SK-N-SH (cell line): ENCODE measurements around the gene ZFP57. TPM values are rescaled to one million over a fixed set of nuclear protein-coding genes. Genes with fewer than 3 reads are reported as not detected.

ENCODE experiments used
- CTCF ChIA-PET: fragments of 300-600, 350-600 bp; formaldehyde crosslinking; extraction: SDS; loops from one replicate; lab custom pipeline; 2021; lab: Yijun Ruan, JAX
- POLR2A ChIA-PET: fragments of 350-600 bp; sonication (Branson Sonifier 250); formaldehyde crosslinking; extraction: SDS; loops from one replicate; lab custom pipeline; 2020; ENCODE audit warnings: antibody characterized with exemption, inconsistent platforms; lab: Yijun Ruan, JAX
- DNase-seq: peaks from one replicate; pipeline ENCODE4 v3.0.0; 2012
- H2AFZ ChIP-seq: fragments of 200-600 bp; sonication (generic); 2 replicates; pipeline ENCODE4 v1.8.1; 2016; ENCODE audit warnings: antibody characterized with exemption, mild to moderate bottlenecking, low read depth
- H3F3A ChIP-seq: fragments of 200-600 bp; sonication (generic); replicated peaks from 2 replicates; pipeline ENCODE3; 2016; ENCODE audit warnings: antibody characterized with exemption, mild to moderate bottlenecking; ENCODE audit not compliant: insufficient read depth
- H3K27ac ChIP-seq, 2 experiments: fragments of 200-500 bp in 1 of 2; fragments of 200-600 bp in 1 of 2; sonication (Bioruptor generic) in 1 of 2; sonication (generic), shearing (Covaris generic) in 1 of 2; 2 replicates each; pipeline versions ENCODE4 v1.5.1 to v1.6.1; 2014 to 2016; ENCODE audit warnings: low read depth in 2 of 2, inconsistent platforms in 1 of 2, low read length in 1 of 2, mild to moderate bottlenecking in 1 of 2, mixed read lengths in 1 of 2
- H3K27me3 ChIP-seq: fragments of 200-600 bp; sonication (generic), shearing (Covaris generic); 2 replicates; pipeline ENCODE4 v1.6.1; 2016; ENCODE audit warnings: mixed run types; ENCODE audit not compliant: insufficient read depth
- H3K36me3 ChIP-seq, 2 experiments: fragments of 200-500 bp in 1 of 2; fragments of 200-600 bp in 1 of 2; sonication (Bioruptor generic) in 1 of 2; sonication (generic) in 1 of 2; replicated peaks in 1 of 2; 2 replicates each; pipeline versions ENCODE3 to v1.5.1; 2014 to 2016; ENCODE audit warnings: low read length in 1 of 2, mild to moderate bottlenecking in 1 of 2; ENCODE audit not compliant: insufficient read depth in 2 of 2, control insufficient read depth in 1 of 2
- H3K4me1 ChIP-seq, 2 experiments: fragments of 200-500 bp in 1 of 2; fragments of 200-600 bp in 1 of 2; sonication (Bioruptor generic) in 1 of 2; sonication (generic), shearing (Covaris generic) in 1 of 2; 2 replicates each; pipeline versions ENCODE4 v1.5.1 to v1.6.1; 2014 to 2016; ENCODE audit warnings: low read depth in 1 of 2, low read length in 1 of 2, mixed run types in 1 of 2; ENCODE audit not compliant: insufficient read depth in 2 of 2, control insufficient read depth in 1 of 2
- H3K4me2 ChIP-seq: fragments of 200-600 bp; sonication (generic), shearing (Covaris generic); 2 replicates; pipeline ENCODE4 v1.6.1; 2017; ENCODE audit warnings: mixed run types
- H3K4me3 ChIP-seq, 2 experiments: fragments of 200-500 bp in 1 of 2; fragments of 200-600 bp in 1 of 2; sonication (Bioruptor generic) in 1 of 2; sonication (generic), shearing (Covaris generic) in 1 of 2; 2 replicates each; pipeline versions ENCODE4 v1.5.1 to v1.8.1; 2014 to 2016; ENCODE audit warnings: low read depth in 2 of 2, inconsistent platforms in 1 of 2, low read length in 1 of 2, mild to moderate bottlenecking in 1 of 2, mixed read lengths in 1 of 2, moderate library complexity in 1 of 2
- H3K79me2 ChIP-seq: fragments of 200-600 bp; sonication (generic); 2 replicates; pipeline ENCODE4 v1.8.1; 2017; ENCODE audit warnings: mild to moderate bottlenecking; ENCODE audit not compliant: insufficient read depth
- H3K9ac ChIP-seq: fragments of 200-600 bp; sonication (generic); 2 replicates; pipeline ENCODE4 v1.6.1; 2017; ENCODE audit warnings: mixed run types
- H3K9me2 ChIP-seq: fragments of 200-600 bp; sonication (generic); 2 replicates; pipeline ENCODE4 v1.6.1; 2017; ENCODE audit warnings: mixed run types
- H3K9me3 ChIP-seq: fragments of 200-600 bp; sonication (generic); 2 replicates; pipeline ENCODE4 v1.6.1; 2017; ENCODE audit warnings: mixed run types, mild to moderate bottlenecking, moderate library complexity
- H4K20me1 ChIP-seq: fragments of 200-600 bp; sonication (generic); 2 replicates; pipeline ENCODE4 v1.6.1; 2017; ENCODE audit warnings: mild to moderate bottlenecking, mixed run types; ENCODE audit not compliant: insufficient read depth
- GABPA ChIP-seq: IDR thresholded peaks from 2 replicates; pipeline ENCODE4 v1.4.0; 2012; ENCODE audit warnings: low read depth, mild to moderate bottlenecking
- GATA2 ChIP-seq: sonication (generic); formaldehyde crosslinking; IDR thresholded peaks from 2 replicates; pipeline ENCODE4 v1.5.0; 2020; ENCODE audit warnings: mild to moderate bottlenecking, missing genetic modification reagents
- JUND ChIP-seq: IDR thresholded peaks from 2 replicates; pipeline ENCODE4 v1.4.0; 2012
- MEF2A ChIP-seq: IDR thresholded peaks from 2 replicates; pipeline ENCODE4 v1.4.0; 2012; ENCODE audit warnings: low read depth, borderline replicate concordance
- NRF1 ChIP-seq: IDR thresholded peaks from 2 replicates; pipeline ENCODE4 v1.6.1; 2012; ENCODE audit warnings: low read depth, mild to moderate bottlenecking, low read length
- RAD21 ChIP-seq: IDR thresholded peaks from 2 replicates; pipeline ENCODE4 v1.6.1; 2012; ENCODE audit warnings: mild to moderate bottlenecking, low read length
- RXRA ChIP-seq: IDR thresholded peaks from 2 replicates; pipeline ENCODE4 v1.4.0; 2012; ENCODE audit warnings: low read depth, mild to moderate bottlenecking, borderline replicate concordance
- YY1 ChIP-seq: IDR thresholded peaks from 2 replicates; pipeline ENCODE4 v1.4.0; 2012; ENCODE audit warnings: low read depth, mild to moderate bottlenecking
- WGBS: methylation state at CpG from one replicate; pipeline ENCODE4 v1.1.6; 2017; ENCODE audit warnings: low lambda C conversion rate; 5-methylcytosine and 5-hydroxymethylcytosine counted together
- polyA plus RNA-seq, 3 experiments: library from polyadenylated mRNA; depleted of rRNA; stranded (reverse); fragments of >200 nt; gene quantifications; 2 replicates each; pipeline ENCODE4 v1.2.3, GENCODE V29; 2012
- TF ChIP-seq, protein P1 (sequence below): fragments of 150-350 bp; IDR thresholded peaks from 2 replicates; pipeline ENCODE4 v1.6.1; 2017; ENCODE audit warnings: antibody characterized with exemption, low read length, low read depth, borderline replicate concordance
- TF ChIP-seq, protein P2 (sequence below): IDR thresholded peaks from 2 replicates; pipeline ENCODE4 v1.6.1; 2012; ENCODE audit warnings: mild to moderate bottlenecking, low read depth, low read length, moderate library complexity
- TF ChIP-seq, protein P3 (sequence below): fragments of 150-350 bp; IDR thresholded peaks from 2 replicates; pipeline ENCODE4 v1.6.1; 2016; ENCODE audit warnings: mild to moderate bottlenecking, low read depth, low read length
- TF ChIP-seq, protein P4 (sequence below): fragments of 200-600 bp; sonication (generic); IDR thresholded peaks from 2 replicates; pipeline ENCODE4 v1.6.1; 2017; ENCODE audit warnings: antibody characterized with exemption, mild to moderate bottlenecking, moderate library complexity
- TF ChIP-seq, protein P5 (sequence below): IDR thresholded peaks from 2 replicates; pipeline ENCODE4 v1.4.0; 2012; ENCODE audit warnings: low read depth, borderline replicate concordance

The ZFP57 gene
- polyA plus RNA-seq, 1 of the 3 experiments (the other 2 are of a cell fraction), result not detected

DNA sequence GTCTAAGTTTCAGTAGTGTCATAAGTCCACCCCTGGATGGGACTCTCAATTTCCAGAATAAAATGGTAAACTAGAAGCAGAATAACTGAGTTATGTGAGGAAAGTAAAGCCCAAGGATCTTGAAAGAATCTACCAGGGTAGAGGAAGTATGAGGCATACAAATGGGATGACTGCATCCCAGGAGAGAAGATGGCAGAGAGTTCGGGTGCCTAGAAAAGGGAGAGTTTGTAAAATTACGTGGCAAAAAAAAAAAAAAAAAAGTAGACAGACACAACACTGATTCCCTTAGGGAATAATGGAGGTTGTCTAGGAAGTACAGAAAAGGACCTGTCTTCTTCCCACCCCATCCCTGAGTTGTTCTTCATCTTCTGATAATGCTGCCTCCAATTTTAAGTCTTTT is 51.4 kb downstream of the ZFP57 start:
- no peak for DNase-seq
- Histone ChIP-seq H3K4me1 (peaks cover 16 to 20% of the 10 kb centered on the region in 2 experiments; a peak in 2 of 4 replicates), H3K27ac (no peak overlapping the region), H3K36me3 (no peaks in the 10 kb centered on the region), H3K4me3 (no peak overlapping the region; a peak in 1 of 4 replicates), H3F3A (peaks cover 4% of the 10 kb centered on the region), H3K27me3 (no peaks in the 10 kb centered on the region), H3K4me2 (peak overlapping the region; percentile 99), H3K9ac (no peak overlapping the region), H2AFZ (no peak overlapping the region), H3K9me2 (no peaks in the 10 kb centered on the region), H4K20me1 (no peaks in the 10 kb centered on the region), H3K79me2 (peaks cover 14% of the 10 kb centered on the region; the same call in 1 of the 2 replicates), H3K9me3 (no peaks in the 10 kb centered on the region)
- TF ChIP-seq GABPA, result no peak
- TF ChIP-seq YY1, result no peak
- POLR2A ChIA-PET, result no interaction called here
- CTCF ChIA-PET, result interaction anchor here (1.2 to 7.6 kb wide), 7 partner anchors 14 to 706 kb away, joined by 3 to 79 read pairs (median 5); partner anchors contain the start of gene TRIM27
- WGBS, result 92% methylated on average over 2 of the region's 2 CpGs

DNA sequence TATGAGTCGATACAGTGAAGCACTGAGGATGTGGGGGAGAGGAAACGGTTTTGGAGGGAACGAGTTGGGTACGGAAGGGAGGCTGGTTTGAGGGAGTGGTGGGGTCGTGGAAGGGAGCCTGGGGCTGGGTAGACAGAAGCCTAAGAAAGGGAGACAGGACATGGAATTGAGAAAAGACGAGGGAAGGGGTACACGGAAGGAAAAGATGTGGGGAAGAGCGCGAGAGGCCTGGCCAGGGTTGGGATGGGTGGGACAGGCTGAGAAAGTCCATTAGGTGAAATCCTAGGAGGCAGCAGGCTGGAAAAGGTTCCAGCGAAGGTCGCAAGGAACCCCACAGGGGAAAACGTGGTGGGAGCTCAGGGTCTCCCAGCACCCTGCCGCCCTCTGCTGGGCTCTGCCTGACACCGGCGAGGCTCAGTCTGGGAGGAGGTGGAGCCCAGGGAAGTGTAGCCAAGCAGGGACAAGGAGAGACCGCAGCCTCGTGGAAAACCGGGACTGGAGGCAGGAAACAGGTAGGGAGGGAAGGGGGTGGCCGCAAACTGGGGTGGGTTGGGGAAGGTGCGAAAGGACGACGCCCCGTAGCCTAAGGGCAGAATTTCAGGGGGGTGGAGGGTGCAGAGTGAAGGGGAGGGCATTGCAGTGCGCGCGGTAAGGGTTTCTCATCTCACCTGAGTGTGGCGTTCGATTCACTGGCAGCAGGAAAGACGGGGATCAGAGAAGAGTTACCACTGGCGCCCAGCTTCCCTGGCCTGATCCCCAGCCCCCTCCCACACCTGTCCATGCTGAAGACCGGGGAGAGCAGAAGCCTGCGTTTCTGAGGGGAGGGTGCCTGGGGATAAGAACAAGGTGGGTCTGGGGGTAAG is 52.3 kb downstream of the ZFP57 start:
- Histone ChIP-seq H3K4me3 (peak overlapping the region; percentile 54 to 74), H3F3A (peaks cover 4% of the 10 kb centered on the region), H3K27ac (peak overlapping the region; percentile 50 to 74; a peak in 3 of 4 replicates), H2AFZ (peak overlapping the region; percentile 82), H4K20me1 (no peaks in the 10 kb centered on the region), H3K4me1 (peaks cover 16 to 20% of the 10 kb centered on the region in 2 experiments; a peak in 2 of 4 replicates), H3K27me3 (no peaks in the 10 kb centered on the region), H3K36me3 (peaks cover 0 to 5% of the 10 kb centered on the region in 2 experiments), H3K9me3 (no peaks in the 10 kb centered on the region), H3K4me2 (peak overlapping the region; percentile 99), H3K9me2 (no peaks in the 10 kb centered on the region), H3K79me2 (peaks cover 14% of the 10 kb centered on the region; the same call in 1 of the 2 replicates), H3K9ac (peak overlapping the region; percentile 66)
- ChIA-PET POLR2A (interaction anchor here (1.1 kb wide), 1 partner anchor 17 kb away, joined by 5 read pairs; no protein-coding TSS in a partner anchor), CTCF (interaction anchor here (0.6 to 7.6 kb wide), 12 partner anchors 9 to 705 kb away, joined by 3 to 79 read pairs (median 4); partner anchors contain the start of gene TRIM27)
- 2% methylated on average over 29 of the region's 32 CpGs for WGBS
- DNase-seq, result peak; percentile 90
- TF ChIP-seq RXRA, result no peak
- no peak for TF ChIP-seq NRF1
- peak; percentile 60 for TF ChIP-seq RAD21
- no peak for TF ChIP-seq GATA2
- TF ChIP-seq, protein P1, sequence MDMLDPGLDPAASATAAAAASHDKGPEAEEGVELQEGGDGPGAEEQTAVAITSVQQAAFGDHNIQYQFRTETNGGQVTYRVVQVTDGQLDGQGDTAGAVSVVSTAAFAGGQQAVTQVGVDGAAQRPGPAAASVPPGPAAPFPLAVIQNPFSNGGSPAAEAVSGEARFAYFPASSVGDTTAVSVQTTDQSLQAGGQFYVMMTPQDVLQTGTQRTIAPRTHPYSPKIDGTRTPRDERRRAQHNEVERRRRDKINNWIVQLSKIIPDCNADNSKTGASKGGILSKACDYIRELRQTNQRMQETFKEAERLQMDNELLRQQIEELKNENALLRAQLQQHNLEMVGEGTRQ, result no peak
- TF ChIP-seq YY1, result no peak
- TF ChIP-seq, protein P2, sequence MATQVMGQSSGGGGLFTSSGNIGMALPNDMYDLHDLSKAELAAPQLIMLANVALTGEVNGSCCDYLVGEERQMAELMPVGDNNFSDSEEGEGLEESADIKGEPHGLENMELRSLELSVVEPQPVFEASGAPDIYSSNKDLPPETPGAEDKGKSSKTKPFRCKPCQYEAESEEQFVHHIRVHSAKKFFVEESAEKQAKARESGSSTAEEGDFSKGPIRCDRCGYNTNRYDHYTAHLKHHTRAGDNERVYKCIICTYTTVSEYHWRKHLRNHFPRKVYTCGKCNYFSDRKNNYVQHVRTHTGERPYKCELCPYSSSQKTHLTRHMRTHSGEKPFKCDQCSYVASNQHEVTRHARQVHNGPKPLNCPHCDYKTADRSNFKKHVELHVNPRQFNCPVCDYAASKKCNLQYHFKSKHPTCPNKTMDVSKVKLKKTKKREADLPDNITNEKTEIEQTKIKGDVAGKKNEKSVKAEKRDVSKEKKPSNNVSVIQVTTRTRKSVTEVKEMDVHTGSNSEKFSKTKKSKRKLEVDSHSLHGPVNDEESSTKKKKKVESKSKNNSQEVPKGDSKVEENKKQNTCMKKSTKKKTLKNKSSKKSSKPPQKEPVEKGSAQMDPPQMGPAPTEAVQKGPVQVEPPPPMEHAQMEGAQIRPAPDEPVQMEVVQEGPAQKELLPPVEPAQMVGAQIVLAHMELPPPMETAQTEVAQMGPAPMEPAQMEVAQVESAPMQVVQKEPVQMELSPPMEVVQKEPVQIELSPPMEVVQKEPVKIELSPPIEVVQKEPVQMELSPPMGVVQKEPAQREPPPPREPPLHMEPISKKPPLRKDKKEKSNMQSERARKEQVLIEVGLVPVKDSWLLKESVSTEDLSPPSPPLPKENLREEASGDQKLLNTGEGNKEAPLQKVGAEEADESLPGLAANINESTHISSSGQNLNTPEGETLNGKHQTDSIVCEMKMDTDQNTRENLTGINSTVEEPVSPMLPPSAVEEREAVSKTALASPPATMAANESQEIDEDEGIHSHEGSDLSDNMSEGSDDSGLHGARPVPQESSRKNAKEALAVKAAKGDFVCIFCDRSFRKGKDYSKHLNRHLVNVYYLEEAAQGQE, result no peak
- no peak for TF ChIP-seq MEF2A
- TF ChIP-seq JUND, result no peak
- TF ChIP-seq, protein P3, sequence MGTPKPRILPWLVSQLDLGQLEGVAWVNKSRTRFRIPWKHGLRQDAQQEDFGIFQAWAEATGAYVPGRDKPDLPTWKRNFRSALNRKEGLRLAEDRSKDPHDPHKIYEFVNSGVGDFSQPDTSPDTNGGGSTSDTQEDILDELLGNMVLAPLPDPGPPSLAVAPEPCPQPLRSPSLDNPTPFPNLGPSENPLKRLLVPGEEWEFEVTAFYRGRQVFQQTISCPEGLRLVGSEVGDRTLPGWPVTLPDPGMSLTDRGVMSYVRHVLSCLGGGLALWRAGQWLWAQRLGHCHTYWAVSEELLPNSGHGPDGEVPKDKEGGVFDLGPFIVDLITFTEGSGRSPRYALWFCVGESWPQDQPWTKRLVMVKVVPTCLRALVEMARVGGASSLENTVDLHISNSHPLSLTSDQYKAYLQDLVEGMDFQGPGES, result no peak
- TF ChIP-seq, protein P4, sequence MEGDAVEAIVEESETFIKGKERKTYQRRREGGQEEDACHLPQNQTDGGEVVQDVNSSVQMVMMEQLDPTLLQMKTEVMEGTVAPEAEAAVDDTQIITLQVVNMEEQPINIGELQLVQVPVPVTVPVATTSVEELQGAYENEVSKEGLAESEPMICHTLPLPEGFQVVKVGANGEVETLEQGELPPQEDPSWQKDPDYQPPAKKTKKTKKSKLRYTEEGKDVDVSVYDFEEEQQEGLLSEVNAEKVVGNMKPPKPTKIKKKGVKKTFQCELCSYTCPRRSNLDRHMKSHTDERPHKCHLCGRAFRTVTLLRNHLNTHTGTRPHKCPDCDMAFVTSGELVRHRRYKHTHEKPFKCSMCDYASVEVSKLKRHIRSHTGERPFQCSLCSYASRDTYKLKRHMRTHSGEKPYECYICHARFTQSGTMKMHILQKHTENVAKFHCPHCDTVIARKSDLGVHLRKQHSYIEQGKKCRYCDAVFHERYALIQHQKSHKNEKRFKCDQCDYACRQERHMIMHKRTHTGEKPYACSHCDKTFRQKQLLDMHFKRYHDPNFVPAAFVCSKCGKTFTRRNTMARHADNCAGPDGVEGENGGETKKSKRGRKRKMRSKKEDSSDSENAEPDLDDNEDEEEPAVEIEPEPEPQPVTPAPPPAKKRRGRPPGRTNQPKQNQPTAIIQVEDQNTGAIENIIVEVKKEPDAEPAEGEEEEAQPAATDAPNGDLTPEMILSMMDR, result peak; percentile 63
- TF ChIP-seq, protein P5, sequence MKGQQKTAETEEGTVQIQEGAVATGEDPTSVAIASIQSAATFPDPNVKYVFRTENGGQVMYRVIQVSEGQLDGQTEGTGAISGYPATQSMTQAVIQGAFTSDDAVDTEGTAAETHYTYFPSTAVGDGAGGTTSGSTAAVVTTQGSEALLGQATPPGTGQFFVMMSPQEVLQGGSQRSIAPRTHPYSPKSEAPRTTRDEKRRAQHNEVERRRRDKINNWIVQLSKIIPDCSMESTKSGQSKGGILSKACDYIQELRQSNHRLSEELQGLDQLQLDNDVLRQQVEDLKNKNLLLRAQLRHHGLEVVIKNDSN, result no peak
